ENCODE measurements around the gene CCM2L. TPM values are rescaled to one million over a fixed set of nuclear protein-coding genes. Genes with fewer than 3 reads are reported as not detected.

The CCM2L gene
- total and polyA plus RNA-seq, 4 donors = 6.6 to 12.8 (median 11.7) TPM

DNA sequence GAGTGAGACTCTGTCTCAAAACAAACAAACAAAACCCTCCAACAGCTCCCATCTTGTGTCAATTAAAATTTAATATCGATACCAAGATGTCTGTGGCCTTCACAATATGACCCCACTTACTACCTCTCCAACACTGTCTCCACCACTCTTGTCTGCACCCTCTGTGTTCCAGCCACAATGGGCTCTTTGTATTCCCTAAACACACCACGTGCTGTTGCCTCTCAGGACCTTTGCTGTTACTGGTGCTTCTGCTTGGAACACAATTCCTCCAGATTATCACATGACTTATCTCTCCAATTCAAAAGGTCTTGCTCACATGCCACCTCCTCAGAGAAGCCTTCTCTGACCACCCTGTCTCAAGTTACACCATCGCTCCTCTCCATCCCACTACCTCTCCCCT is 35.8 kb downstream of the CCM2L start:
- TF ChIP-seq, protein P1, sequence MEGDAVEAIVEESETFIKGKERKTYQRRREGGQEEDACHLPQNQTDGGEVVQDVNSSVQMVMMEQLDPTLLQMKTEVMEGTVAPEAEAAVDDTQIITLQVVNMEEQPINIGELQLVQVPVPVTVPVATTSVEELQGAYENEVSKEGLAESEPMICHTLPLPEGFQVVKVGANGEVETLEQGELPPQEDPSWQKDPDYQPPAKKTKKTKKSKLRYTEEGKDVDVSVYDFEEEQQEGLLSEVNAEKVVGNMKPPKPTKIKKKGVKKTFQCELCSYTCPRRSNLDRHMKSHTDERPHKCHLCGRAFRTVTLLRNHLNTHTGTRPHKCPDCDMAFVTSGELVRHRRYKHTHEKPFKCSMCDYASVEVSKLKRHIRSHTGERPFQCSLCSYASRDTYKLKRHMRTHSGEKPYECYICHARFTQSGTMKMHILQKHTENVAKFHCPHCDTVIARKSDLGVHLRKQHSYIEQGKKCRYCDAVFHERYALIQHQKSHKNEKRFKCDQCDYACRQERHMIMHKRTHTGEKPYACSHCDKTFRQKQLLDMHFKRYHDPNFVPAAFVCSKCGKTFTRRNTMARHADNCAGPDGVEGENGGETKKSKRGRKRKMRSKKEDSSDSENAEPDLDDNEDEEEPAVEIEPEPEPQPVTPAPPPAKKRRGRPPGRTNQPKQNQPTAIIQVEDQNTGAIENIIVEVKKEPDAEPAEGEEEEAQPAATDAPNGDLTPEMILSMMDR (IDR thresholded peaks at IDR 0.05; ENCODE audit: control extremely low read depth, extremely low read depth) = no peak
- Histone ChIP-seq H3K4me1 (ENCODE audit: control insufficient read depth in 5 of 5, insufficient read depth in 5 of 5, low read length in 5 of 5) (peaks cover 0 to 1% (median 0%) of the 10 kb centered on the region in 5 donors), H3K9me3 (ENCODE audit: control insufficient read depth in 4 of 4, insufficient read depth in 3 of 4, low read length in 3 of 4) (peaks cover 0 to 6% (median 0%) of the 10 kb centered on the region in 4 donors), H3K9ac (ENCODE audit: insufficient read depth in 1 of 2, low read length in 2 of 2) (no peak overlapping the region), H3K27ac (ENCODE audit: low read depth in 1 of 2, low read length in 1 of 2) (no peak overlapping the region), H3K27me3 (ENCODE audit: control insufficient read depth in 3 of 3, insufficient read depth in 3 of 3, low read length in 2 of 3) (peaks cover 0 to 16% (median 15%) of the 10 kb centered on the region in 3 donors), H3K4me3 (no peak overlapping the region), H3K36me3 (ENCODE audit: control insufficient read depth in 4 of 4, insufficient read depth in 4 of 4, low read length in 4 of 4) (no peaks in the 10 kb centered on the region)
- ATAC-seq (ENCODE audit: insufficient read depth, low FRiP score) (no peak), DNase-seq (no peak)
- WGBS, 2 donors = 68 to 83% methylated on average over 3 of the region's 3 CpGs

DNA sequence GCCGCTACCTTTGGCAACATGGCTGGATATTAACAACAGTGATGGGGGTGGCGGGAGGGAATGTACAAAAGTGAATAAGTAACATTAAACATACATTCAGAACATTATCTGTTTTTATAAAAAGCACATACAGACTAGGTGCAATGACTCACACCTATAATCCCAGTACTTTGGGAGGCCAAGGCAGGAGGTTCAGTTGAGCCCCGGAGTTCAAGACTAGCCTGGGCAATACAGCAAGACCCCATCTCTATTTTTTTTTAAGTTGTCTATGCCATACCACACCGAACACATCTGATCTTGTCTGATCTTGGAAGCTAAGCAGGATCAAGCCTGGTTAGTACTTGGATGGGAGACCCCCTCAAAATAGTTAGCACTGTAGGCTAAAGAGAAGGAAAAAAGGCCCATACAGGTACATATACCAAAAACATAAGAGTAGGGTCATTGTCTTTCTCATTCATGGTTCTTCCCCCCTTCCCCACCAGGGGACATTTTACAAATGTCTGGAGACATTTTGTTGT is 40.1 kb downstream of the CCM2L start:
- H3K9ac ChIP-seq (ENCODE audit: insufficient read depth in 1 of 2, low read length in 2 of 2) = no peak overlapping the region
- no peak overlapping the region for H3K27ac ChIP-seq (ENCODE audit: low read depth in 1 of 2, low read length in 1 of 2)
- H3K27me3 ChIP-seq (ENCODE audit: control insufficient read depth in 3 of 3, insufficient read depth in 3 of 3, low read length in 2 of 3) = peaks cover 0 to 43% (median 42%) of the 10 kb centered on the region in 3 donors
- H3K36me3 ChIP-seq (ENCODE audit: control insufficient read depth in 4 of 4, insufficient read depth in 4 of 4, low read length in 4 of 4) = no peaks in the 10 kb centered on the region
- H3K9me3 ChIP-seq (ENCODE audit: control insufficient read depth in 4 of 4, insufficient read depth in 3 of 4, low read length in 3 of 4) = peaks cover 0 to 6% (median 0%) of the 10 kb centered on the region in 4 donors
- no peak overlapping the region for H3K4me3 ChIP-seq
- ATAC-seq (ENCODE audit: insufficient read depth, low FRiP score) (no peak), DNase-seq (no peak)
- 93 to 94% methylated on average over 4 of the region's 4 CpGs for WGBS, 2 donors
- peaks cover 0 to 7% (median 0%) of the 10 kb centered on the region in 5 donors for H3K4me1 ChIP-seq (ENCODE audit: control insufficient read depth in 5 of 5, insufficient read depth in 5 of 5, low read length in 5 of 5)
- TF ChIP-seq, protein P1 (IDR thresholded peaks at IDR 0.05; ENCODE audit: control extremely low read depth, extremely low read depth) = no peak

DNA sequence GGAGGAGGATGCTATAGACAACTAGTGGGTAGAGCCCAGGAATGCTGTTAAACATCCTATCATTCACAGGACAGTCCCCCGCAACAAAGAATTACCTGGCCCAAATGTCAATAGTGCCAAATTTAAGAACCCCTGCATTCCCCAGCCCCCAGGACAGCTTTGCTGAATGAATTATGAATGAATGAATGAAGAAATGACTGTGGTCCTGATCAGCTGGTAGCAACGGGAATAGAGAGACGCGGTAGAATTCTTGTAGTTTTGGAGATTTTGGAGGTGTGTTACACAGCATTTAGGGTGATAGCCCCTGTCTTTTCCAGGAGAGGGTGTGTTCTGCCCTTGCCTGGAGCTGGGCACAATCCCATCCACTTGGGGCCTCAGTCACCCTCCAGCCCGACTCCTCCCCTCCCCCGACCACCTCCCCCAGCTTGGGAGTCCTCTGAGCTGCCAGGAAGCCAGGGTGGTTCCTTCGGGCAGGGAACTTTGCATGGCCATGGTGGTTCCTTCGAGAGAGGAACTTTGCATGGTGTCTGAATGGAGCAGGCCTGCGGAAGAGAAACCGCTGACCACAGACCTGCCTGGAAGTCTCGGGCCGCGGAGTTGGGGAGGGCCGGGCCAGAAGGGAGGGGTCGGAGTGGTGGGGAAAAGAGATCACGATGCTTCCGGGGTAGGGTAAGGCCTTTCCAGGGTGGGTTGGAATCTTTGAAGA is 40.8 kb downstream of the CCM2L start:
- Histone ChIP-seq H3K27ac (ENCODE audit: low read depth in 1 of 2, low read length in 1 of 2) (peak overlapping the region in 1 of 2 donors; percentile 81), H3K9me3 (ENCODE audit: control insufficient read depth in 4 of 4, insufficient read depth in 3 of 4, low read length in 3 of 4) (peaks cover 0 to 5% (median 0%) of the 10 kb centered on the region in 4 donors), H3K4me1 (ENCODE audit: control insufficient read depth in 5 of 5, insufficient read depth in 5 of 5, low read length in 5 of 5) (peaks cover 0 to 7% (median 0%) of the 10 kb centered on the region in 5 donors), H3K4me3 (no peak overlapping the region), H3K27me3 (ENCODE audit: control insufficient read depth in 3 of 3, insufficient read depth in 3 of 3, low read length in 2 of 3) (peaks cover 0 to 48% (median 42%) of the 10 kb centered on the region in 3 donors), H3K9ac (ENCODE audit: insufficient read depth in 1 of 2, low read length in 2 of 2) (no peak overlapping the region), H3K36me3 (ENCODE audit: control insufficient read depth in 4 of 4, insufficient read depth in 4 of 4, low read length in 4 of 4) (no peaks in the 10 kb centered on the region)
- peak in 2 of 3 donors; percentile 13 to 24 for DNase-seq
- 13 to 18% methylated on average over 17 of the region's 17 CpGs for WGBS, 2 donors
- TF ChIP-seq, protein P1 (IDR thresholded peaks at IDR 0.05; ENCODE audit: control extremely low read depth, extremely low read depth) = no peak
- ATAC-seq (ENCODE audit: insufficient read depth, low FRiP score) = peak; percentile 53
